ENCODE measurements around the gene PDZD4. TPM values are rescaled to one million over a fixed set of nuclear protein-coding genes. Genes with fewer than 3 reads are reported as not detected.
A peak's percentile ranks its signal among the peaks of the same experiment; 100 is the strongest.

The PDZD4 gene, protein sequence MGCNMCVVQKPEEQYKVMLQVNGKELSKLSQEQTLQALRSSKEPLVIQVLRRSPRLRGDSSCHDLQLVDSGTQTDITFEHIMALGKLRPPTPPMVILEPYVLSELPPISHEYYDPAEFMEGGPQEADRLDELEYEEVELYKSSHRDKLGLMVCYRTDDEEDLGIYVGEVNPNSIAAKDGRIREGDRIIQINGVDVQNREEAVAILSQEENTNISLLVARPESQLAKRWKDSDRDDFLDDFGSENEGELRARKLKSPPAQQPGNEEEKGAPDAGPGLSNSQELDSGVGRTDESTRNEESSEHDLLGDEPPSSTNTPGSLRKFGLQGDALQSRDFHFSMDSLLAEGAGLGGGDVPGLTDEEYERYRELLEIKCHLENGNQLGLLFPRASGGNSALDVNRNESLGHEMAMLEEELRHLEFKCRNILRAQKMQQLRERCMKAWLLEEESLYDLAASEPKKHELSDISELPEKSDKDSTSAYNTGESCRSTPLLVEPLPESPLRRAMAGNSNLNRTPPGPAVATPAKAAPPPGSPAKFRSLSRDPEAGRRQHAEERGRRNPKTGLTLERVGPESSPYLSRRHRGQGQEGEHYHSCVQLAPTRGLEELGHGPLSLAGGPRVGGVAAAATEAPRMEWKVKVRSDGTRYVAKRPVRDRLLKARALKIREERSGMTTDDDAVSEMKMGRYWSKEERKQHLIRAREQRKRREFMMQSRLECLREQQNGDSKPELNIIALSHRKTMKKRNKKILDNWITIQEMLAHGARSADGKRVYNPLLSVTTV
- total RNA-seq (10 to 100 TPM; 49.2 to 57.0 TPM), polyA plus RNA-seq (ENCODE audit: insufficient read length in 2 of 2) (100 to 1,000 TPM; 228 to 243 TPM)
- long read RNA-seq, donor 1, transcript PDZD4-202 (8 exons, 3,763 nt) = minor isoform, 5 of 39 reads
- long read RNA-seq, donor 1, transcript PDZD4-201 (8 exons, 3,689 nt) = major isoform, 25 of 39 reads
- long read RNA-seq, donor 1, partial matches to known transcripts = 0 of 39 reads
- long read RNA-seq, donor 1, other reads (novel, unspliced or antisense) = 6 of 39 reads
- long read RNA-seq, donor 2, partial matches to known transcripts = 0 of 4 reads
- long read RNA-seq, donor 2, other reads (novel, unspliced or antisense) = 0 of 4 reads
- long read RNA-seq, donor 3, transcript PDZD4-201 (8 exons, 3,689 nt) = major isoform, 5 of 6 reads
- long read RNA-seq, donor 3, partial matches to known transcripts = 0 of 6 reads
- long read RNA-seq, donor 3, other reads (novel, unspliced or antisense) = 0 of 6 reads
- long read RNA-seq, donor 4, partial matches to known transcripts = 0 of 1 reads
- long read RNA-seq, donor 4, other reads (novel, unspliced or antisense) = 0 of 1 reads

DNA sequence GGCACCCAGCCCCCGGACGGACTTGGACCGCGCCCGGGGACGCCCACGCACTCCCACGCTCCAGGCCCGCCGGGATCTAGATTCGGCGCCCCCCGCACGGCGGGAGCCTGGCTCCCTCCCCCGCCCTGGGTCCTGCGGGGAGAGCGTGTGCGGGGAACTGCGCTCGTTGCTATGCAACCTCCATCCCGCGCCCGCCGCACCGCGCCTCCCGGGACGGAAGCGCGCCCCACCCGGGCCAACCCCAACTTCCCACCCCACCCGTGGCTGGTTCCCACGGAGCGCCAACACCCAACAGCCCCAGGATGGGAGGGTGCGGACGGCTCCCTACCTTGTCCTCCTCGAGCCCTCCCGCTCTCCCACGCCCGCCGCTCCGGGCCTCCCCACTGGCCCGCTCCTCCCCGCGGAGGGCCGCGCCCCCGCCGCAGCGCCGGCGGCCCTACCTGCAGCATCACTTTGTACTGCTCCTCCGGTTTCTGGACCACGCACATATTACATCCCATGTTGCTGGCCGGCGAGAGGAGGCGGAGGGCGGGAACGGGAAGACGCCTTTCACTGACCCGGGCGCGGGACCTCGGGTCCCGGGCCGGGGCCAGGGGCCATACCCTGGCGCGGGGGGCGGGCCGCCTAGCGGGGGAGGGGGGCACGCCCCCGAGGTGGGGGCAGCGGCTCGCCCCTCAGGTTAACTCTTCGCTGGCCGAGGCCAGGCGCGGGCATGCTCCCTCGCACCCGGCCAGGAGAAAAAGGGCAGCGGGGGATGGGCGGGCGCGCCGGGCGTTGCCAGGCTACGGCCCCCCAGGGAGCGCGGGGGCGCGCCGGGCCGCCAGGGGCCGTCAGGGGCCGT is at the start of gene PDZD4:
Gene PDZD4, minus strand, starts transcription at position 746 of the 841 bp plus-strand sequence. Its CDS starts 246 bp downstream, at position 500.
- DNase-seq (ENCODE audit: low read depth in 4 of 6, low spot score in 6 of 6) = peak in 2 of 6 donors; percentile 18 to 31
- H3K36me3 ChIP-seq (ENCODE audit: control insufficient read depth, insufficient read depth, low read length) = peaks cover 3% of the 10 kb centered on the region
- no peak within 1 kb of the TSS for H3K27ac ChIP-seq (ENCODE audit: low read depth, low read length)
- H3K4me1 ChIP-seq (ENCODE audit: control insufficient read depth, insufficient read depth, low read length) = peaks cover 26% of the 10 kb centered on the region
- peaks cover 2% of the 10 kb centered on the region for H3K9me3 ChIP-seq (ENCODE audit: control insufficient read depth, insufficient read depth, low read length)
- WGBS (ENCODE audit: insufficient coverage) = 15% methylated on average over 76 of the region's 97 CpGs
- peak within 1 kb of the TSS; percentile 41 for H3K4me3 ChIP-seq (ENCODE audit: low read depth, low read length)
- H3K27me3 ChIP-seq (ENCODE audit: control insufficient read depth, insufficient read depth, low read length) = no peaks in the 10 kb centered on the region

DNA sequence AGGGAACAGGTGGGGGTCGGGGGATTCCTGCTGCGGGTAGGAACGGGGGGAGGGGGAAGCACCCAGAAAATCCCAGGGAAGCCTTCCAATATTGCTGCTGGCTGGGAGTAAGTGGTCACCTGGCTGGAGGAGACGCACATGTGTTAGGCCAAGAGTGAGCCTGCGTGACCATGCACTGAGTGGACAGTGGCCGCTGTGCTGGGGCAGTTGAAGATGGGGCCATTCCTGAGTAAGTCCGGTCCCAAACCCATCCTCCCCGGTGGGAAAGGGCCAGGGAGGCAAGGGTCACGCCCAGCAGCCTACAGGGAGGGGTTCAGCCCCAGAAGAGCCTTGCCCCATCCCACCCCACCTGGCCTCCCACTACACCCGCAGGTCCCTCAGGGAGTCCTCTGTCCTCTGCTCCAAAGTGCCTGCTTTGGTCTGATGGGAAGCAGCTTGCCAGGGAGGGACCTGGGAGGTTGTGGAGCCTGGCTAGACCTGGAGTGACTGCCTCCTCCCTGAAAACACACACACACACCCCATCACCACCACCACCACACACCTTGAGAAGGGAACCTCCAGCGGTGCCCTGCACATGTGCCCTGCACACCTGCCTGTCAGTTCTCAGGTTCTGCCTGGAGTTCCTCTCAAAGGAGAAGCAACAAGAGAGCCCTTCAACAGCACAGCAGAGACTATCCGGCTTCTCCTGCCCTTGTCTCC is 49.5 kb upstream of the PDZD4 start:
- peaks cover 14% of the 10 kb centered on the region for H3K36me3 ChIP-seq (ENCODE audit: control insufficient read depth, insufficient read depth, low read length)
- WGBS (ENCODE audit: insufficient coverage) = 56% methylated on average over 10 of the region's 12 CpGs
- H3K4me3 ChIP-seq (ENCODE audit: low read depth, low read length) = no peak overlapping the region
- H3K4me1 ChIP-seq (ENCODE audit: control insufficient read depth, insufficient read depth, low read length) = peaks cover 74% of the 10 kb centered on the region
- no peak overlapping the region for H3K27ac ChIP-seq (ENCODE audit: low read depth, low read length)
- H3K27me3 ChIP-seq (ENCODE audit: control insufficient read depth, insufficient read depth, low read length) = peaks cover 13% of the 10 kb centered on the region
- H3K9me3 ChIP-seq (ENCODE audit: control insufficient read depth, insufficient read depth, low read length) = no peaks in the 10 kb centered on the region
- no peak for DNase-seq (ENCODE audit: low read depth in 4 of 6, low spot score in 6 of 6)

DNA sequence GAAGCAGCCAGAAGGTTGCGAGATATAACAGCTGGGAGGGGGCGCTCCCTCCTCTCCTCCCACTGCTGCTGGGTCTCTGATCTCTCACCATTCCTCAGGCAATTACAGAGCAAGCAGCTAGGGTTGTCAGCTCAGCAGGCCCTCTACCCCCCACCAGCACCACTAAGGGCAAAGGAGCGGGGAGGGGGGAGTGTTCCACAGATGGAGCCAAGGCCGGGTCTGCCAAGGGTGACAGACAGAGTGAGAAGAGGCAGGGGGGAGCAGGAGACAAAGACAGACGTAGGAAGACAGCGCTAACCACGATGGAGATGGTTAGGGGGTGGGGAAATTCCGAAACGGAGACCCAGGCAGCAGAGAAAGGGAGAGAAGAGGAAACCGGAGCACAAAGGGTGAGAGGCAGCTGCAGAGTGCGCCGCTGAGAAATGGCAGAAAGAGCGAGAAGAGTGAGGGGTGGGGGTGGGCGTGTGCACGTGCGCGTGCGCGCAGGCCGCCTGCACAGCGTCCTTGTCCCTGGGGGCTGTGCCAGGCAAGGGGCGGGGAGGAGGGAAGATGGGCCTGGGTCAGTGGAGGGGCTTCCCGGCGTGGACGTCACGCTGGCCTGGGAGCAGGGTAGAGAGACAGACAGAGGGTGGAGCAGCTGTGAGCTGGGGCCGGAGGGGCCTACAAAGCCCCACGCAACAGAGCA is 48.8 kb upstream of the PDZD4 start:
- Histone ChIP-seq H3K4me1 (ENCODE audit: control insufficient read depth, insufficient read depth, low read length) (peaks cover 72% of the 10 kb centered on the region), H3K36me3 (ENCODE audit: control insufficient read depth, insufficient read depth, low read length) (peaks cover 13% of the 10 kb centered on the region), H3K9me3 (ENCODE audit: control insufficient read depth, insufficient read depth, low read length) (no peaks in the 10 kb centered on the region), H3K4me3 (ENCODE audit: low read depth, low read length) (no peak overlapping the region), H3K27me3 (ENCODE audit: control insufficient read depth, insufficient read depth, low read length) (peaks cover 6% of the 10 kb centered on the region), H3K27ac (ENCODE audit: low read depth, low read length) (peak overlapping the region; percentile 80)
- 17% methylated on average over 27 of the region's 28 CpGs for WGBS (ENCODE audit: insufficient coverage)
- DNase-seq (ENCODE audit: low read depth in 4 of 6, low spot score in 6 of 6) = peak in 4 of 6 donors; percentile 10 to 90 (median 56)

DNA sequence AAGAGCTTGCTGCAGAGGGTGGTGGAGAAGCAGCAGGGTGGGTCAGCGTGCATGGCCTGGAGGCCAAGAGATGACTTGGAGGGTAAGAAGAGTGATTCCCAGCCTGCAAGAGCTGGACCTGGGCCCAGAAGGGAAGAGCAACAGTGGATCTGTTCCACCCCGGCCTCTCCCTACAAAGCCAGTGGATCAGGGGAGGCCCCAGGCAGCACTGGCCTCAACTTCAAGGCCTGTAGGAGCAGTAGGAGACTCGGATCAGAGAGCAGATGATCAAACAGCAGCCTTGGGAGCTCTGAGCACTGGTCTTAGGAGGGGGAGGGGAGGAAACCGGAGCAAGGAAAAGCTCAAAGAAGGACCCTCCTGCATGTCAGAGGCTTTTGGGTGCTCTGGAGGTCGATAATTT is 48.0 kb upstream of the PDZD4 start:
- Histone ChIP-seq H3K27ac (ENCODE audit: low read depth, low read length) (no peak overlapping the region), H3K4me3 (ENCODE audit: low read depth, low read length) (no peak overlapping the region), H3K9me3 (ENCODE audit: control insufficient read depth, insufficient read depth, low read length) (no peaks in the 10 kb centered on the region), H3K27me3 (ENCODE audit: control insufficient read depth, insufficient read depth, low read length) (peaks cover 3% of the 10 kb centered on the region), H3K4me1 (ENCODE audit: control insufficient read depth, insufficient read depth, low read length) (peaks cover 72% of the 10 kb centered on the region), H3K36me3 (ENCODE audit: control insufficient read depth, insufficient read depth, low read length) (peaks cover 11% of the 10 kb centered on the region)
- 67% methylated on average over 1 of the region's 5 CpGs for WGBS (ENCODE audit: insufficient coverage)
- no peak for DNase-seq (ENCODE audit: low read depth in 4 of 6, low spot score in 6 of 6)

DNA sequence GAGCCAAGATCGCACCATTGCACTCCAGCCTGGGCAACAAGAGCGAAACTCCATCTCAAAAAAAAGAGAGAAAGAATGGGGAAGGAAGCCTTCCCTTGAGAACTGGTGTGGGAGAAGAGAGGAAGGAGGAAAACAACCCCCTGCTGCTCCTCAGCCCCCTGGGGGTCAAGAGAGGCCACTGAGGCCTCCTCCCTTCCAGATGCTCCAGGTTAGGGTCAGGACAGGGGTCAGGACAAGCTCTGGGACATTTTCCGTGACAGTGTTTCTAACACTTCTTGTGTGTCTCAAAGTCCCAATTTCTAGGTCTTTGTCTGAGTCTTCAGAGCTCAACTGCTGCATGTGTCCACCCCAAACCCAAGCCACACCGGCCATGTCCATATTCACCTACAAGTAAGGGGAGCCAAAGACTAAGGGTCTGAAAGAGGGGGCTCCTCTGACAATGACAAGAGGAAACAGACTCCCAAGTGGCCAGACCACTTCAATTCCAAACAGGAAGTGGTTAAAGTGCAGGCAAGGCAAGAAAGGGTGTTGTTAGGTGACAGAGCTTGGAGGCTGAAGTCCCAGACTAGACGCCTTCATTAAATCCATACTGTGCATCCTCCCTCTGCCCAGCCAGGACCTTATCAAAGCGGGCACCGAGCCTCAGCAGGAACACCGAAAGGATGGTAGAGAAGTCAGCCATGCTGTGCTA is 47.4 kb upstream of the PDZD4 start:
- H3K27ac ChIP-seq (ENCODE audit: low read depth, low read length) = no peak overlapping the region
- no peak for DNase-seq (ENCODE audit: low read depth in 4 of 6, low spot score in 6 of 6)
- H3K4me1 ChIP-seq (ENCODE audit: control insufficient read depth, insufficient read depth, low read length) = peaks cover 66% of the 10 kb centered on the region

DNA sequence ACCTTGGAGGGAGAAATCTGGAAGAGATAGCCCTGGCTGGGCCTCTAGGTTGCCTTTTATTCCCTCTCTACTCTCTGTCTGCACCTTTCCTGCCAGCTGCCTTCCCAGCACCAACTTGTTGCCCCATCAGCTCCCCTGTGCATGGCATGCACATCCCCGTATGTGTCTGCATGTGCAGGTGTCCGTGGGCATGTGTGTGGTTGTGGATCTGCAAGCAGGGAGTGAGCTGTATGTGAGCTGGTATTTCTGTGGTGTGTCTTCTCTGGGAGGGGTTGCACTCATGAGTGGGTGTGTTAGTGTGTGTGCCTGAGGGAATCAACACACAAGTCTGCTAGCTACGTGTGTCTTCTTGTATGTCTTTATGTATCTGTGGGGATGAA is 45.8 kb upstream of the PDZD4 start:
- Histone ChIP-seq H3K27ac (ENCODE audit: low read depth, low read length) (no peak overlapping the region), H3K9me3 (ENCODE audit: control insufficient read depth, insufficient read depth, low read length) (no peaks in the 10 kb centered on the region), H3K4me1 (ENCODE audit: control insufficient read depth, insufficient read depth, low read length) (peaks cover 58% of the 10 kb centered on the region), H3K27me3 (ENCODE audit: control insufficient read depth, insufficient read depth, low read length) (no peaks in the 10 kb centered on the region), H3K36me3 (ENCODE audit: control insufficient read depth, insufficient read depth, low read length) (peaks cover 15% of the 10 kb centered on the region), H3K4me3 (ENCODE audit: low read depth, low read length) (no peak overlapping the region)
- WGBS (ENCODE audit: insufficient coverage) = 46% methylated on average over 2 of the region's 3 CpGs
- DNase-seq (ENCODE audit: low read depth in 4 of 6, low spot score in 6 of 6) = no peak

More for the DNA sequence above, 47.4 kb upstream of the PDZD4 start:
- H3K9me3 ChIP-seq (ENCODE audit: control insufficient read depth, insufficient read depth, low read length) = no peaks in the 10 kb centered on the region
- no peaks in the 10 kb centered on the region for H3K27me3 ChIP-seq (ENCODE audit: control insufficient read depth, insufficient read depth, low read length)
- no peak overlapping the region for H3K4me3 ChIP-seq (ENCODE audit: low read depth, low read length)
- peaks cover 11% of the 10 kb centered on the region for H3K36me3 ChIP-seq (ENCODE audit: control insufficient read depth, insufficient read depth, low read length)
- 82% methylated on average over 4 of the region's 8 CpGs for WGBS (ENCODE audit: insufficient coverage)

DNA sequence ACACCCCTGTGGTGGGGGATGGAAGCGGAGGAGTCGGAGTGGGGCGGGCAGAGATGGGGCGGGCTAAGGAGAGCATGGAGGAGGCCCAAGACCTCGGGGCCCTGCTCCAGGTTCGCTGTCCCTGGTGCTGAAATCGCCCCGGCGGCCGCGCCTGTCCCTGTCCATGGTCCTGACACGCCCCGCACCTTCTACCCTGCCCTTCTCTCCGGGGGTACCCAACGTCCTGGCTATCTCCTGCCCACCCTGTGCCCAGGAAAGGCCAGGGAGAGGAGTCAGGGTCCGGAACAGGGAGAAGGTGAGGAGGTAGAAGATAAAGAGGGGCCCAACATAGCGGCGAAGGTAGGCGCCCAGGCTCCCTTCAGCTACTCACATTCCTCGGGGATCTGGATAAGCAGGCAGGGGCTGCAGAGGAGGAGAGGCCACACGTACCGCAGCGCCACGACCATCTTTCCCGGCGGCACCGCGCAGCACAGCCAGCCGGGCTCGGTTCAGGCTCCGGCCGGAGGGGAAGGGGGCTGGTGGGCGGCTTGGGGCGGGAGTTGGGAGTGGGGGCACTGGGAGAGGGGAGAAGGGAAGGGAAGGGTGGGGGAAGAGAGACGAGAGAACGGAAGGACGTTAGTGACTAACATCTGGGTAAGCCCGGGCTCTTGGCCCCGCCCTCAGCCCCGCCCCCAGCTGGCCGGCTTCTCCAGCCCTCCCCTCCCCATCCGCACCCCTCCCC is 45.2 kb upstream of the PDZD4 start:
- Histone ChIP-seq H3K4me1 (ENCODE audit: control insufficient read depth, insufficient read depth, low read length) (peaks cover 53% of the 10 kb centered on the region), H3K27ac (ENCODE audit: low read depth, low read length) (no peak overlapping the region), H3K9me3 (ENCODE audit: control insufficient read depth, insufficient read depth, low read length) (no peaks in the 10 kb centered on the region), H3K36me3 (ENCODE audit: control insufficient read depth, insufficient read depth, low read length) (peaks cover 18% of the 10 kb centered on the region), H3K4me3 (ENCODE audit: low read depth, low read length) (no peak overlapping the region), H3K27me3 (ENCODE audit: control insufficient read depth, insufficient read depth, low read length) (no peaks in the 10 kb centered on the region)
- DNase-seq (ENCODE audit: low read depth in 4 of 6, low spot score in 6 of 6) = peak in 1 of 6 donors; percentile 58
- 5% methylated on average over 21 of the region's 42 CpGs for WGBS (ENCODE audit: insufficient coverage)

Data from spinal cord (tissue), 10 donors.